ENCODE data around the gene BCL7A. TPM values are rescaled to one million over a fixed set of nuclear protein-coding genes. Genes with fewer than 3 reads are reported as not detected.

The BCL7A gene
- total RNA-seq, 1 experiment from 2014 or later, result 18.2 TPM

DNA sequence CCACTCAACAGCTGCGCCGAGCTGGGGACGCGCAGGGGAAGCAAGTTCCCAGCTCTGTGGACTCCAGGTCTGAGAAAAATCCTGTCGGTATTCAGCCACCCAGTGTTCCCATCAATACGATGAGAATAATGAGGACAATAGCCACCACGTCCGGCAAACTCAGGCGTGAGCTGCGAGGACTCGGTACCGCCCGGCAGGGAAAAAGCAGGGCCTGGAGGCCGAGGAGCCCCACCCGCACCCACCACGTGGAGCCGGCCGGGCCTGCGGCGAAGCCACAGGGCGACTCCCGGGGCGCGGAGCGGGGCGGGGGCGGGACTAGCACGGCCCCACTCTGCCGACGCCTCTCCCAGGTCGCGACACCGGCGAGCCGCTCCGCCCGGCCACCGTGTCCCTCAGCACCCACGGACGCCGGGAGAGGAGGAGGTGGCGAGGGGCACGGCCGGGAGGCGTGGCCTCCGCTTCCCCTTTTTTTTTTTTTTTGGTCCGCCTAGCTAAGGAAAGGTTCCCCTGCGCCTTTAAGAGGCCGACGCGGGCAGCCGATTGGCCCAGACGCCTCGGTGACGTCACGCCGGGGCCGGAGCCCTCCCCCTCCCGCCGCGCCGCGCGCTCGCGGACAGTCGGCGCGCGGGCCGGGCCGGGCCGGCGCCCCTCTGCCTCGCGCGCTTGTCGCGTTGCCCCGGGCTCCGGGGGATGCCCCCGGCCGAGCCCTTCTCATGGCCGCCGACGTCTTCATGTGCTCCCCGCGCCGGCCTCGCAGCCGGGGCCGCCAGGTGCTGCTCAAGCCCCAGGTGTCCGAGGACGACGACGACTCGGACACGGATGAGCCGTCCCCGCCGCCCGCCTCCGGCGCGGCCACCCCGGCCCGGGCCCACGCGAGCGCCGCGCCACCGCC is 56.7 kb downstream of the BCL7A start, which contains the start of gene MLXIP:
Gene MLXIP, plus strand, starts transcription at position 616 of the 892 bp plus-strand sequence. Its CDS starts 98 bp downstream, at position 714.
- Histone ChIP-seq H2AFZ (ENCODE audit: low read length) (no peak within 1 kb of the TSS), H2BK120ac (ENCODE audit: low read depth, low read length, poor library complexity, severe bottlenecking) (no peak within 1 kb of the TSS), H3K18ac (ENCODE audit: insufficient read length, low read depth, low read length) (no peak within 1 kb of the TSS), H4K20me1 (ENCODE audit: control insufficient read depth, insufficient read depth, insufficient read length) (no peaks in the 10 kb centered on the region), H3K23me2 (ENCODE audit: insufficient read length, low read depth, low read length, poor library complexity, severe bottlenecking) (peaks cover 17% of the 10 kb centered on the region), H2AK5ac (ENCODE audit: insufficient read length, low read length) (no peak within 1 kb of the TSS), H3K23ac (ENCODE audit: insufficient read length, low read depth, low read length) (no peak within 1 kb of the TSS), H2BK12ac (ENCODE audit: insufficient read length, low read depth, low read length) (no peak within 1 kb of the TSS), H3K9me3 (ENCODE audit: control insufficient read depth, low read depth, low read length) (no peaks in the 10 kb centered on the region), H3K27ac (ENCODE audit: insufficient read length, low read depth, low read length) (no peak within 1 kb of the TSS), H3K14ac (ENCODE audit: insufficient read depth, low read length) (peak within 1 kb of the TSS; percentile 54), H3K27me3 (ENCODE audit: insufficient read depth, low read length) (no peaks in the 10 kb centered on the region; the same call in 1 of the 2 replicates), H3K9ac (ENCODE audit: extremely low read depth, insufficient read length, low read length) (peak within 1 kb of the TSS; percentile 68), H3K4ac (ENCODE audit: low read depth, low read length) (no peak within 1 kb of the TSS), H4K5ac (ENCODE audit: insufficient read length, low read depth, low read length) (no peak within 1 kb of the TSS), H4K91ac (ENCODE audit: insufficient read length, low read depth, low read length) (no peak within 1 kb of the TSS), H2BK5ac (ENCODE audit: insufficient read length, low read length) (no peak within 1 kb of the TSS), H3T11ph (ENCODE audit: low read length) (no peak within 1 kb of the TSS), H3K79me1 (ENCODE audit: insufficient read depth, low read depth, low read length, poor library complexity, severe bottlenecking) (no peaks in the 10 kb centered on the region), H3K4me1 (ENCODE audit: insufficient read depth, low read length) (no peaks in the 10 kb centered on the region), H2BK20ac (ENCODE audit: low read depth, low read length, poor library complexity, severe bottlenecking) (no peak within 1 kb of the TSS), H3K56ac (ENCODE audit: insufficient read length, low read depth, low read length) (no peak within 1 kb of the TSS), H2BK15ac (ENCODE audit: low read depth, low read length) (no peak within 1 kb of the TSS), H3K4me2 (ENCODE audit: insufficient read depth, insufficient read length, low read length) (peak within 1 kb of the TSS; percentile 73), H3K79me2 (ENCODE audit: insufficient read depth, low read length) (peaks cover 5% of the 10 kb centered on the region; the same call in 1 of the 2 replicates), H4K8ac (replicated peaks; ENCODE audit: insufficient read length, low read depth, low read length) (no peak within 1 kb of the TSS)
- H3K4me1 Mint-ChIP-seq, result peaks cover 27% of the 10 kb centered on the region in 2 experiments
- peaks cover 35% of the 10 kb centered on the region for H3K27me3 Mint-ChIP-seq (ENCODE audit: low read depth)
- peaks cover 0 to 8% (median 3%) of the 10 kb centered on the region in 3 experiments; a peak in 4 of 7 replicates for H3K36me3 Mint-ChIP-seq (ENCODE audit: insufficient read depth in 1 of 3, low read depth in 3 of 3)
- WGBS (ENCODE audit: extremely low coverage, insufficient read length, low lambda C conversion rate), result no CpG with 5 or more reads among the region's 113 CpGs
- DNase-seq, result peak; percentile 93
- H3K4me3 Mint-ChIP-seq, result peak within 1 kb of the TSS; percentile 81 to 92
- TF ChIP-seq, protein P1, sequence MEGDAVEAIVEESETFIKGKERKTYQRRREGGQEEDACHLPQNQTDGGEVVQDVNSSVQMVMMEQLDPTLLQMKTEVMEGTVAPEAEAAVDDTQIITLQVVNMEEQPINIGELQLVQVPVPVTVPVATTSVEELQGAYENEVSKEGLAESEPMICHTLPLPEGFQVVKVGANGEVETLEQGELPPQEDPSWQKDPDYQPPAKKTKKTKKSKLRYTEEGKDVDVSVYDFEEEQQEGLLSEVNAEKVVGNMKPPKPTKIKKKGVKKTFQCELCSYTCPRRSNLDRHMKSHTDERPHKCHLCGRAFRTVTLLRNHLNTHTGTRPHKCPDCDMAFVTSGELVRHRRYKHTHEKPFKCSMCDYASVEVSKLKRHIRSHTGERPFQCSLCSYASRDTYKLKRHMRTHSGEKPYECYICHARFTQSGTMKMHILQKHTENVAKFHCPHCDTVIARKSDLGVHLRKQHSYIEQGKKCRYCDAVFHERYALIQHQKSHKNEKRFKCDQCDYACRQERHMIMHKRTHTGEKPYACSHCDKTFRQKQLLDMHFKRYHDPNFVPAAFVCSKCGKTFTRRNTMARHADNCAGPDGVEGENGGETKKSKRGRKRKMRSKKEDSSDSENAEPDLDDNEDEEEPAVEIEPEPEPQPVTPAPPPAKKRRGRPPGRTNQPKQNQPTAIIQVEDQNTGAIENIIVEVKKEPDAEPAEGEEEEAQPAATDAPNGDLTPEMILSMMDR (conservative IDR thresholded peaks at IDR 0.05), result no peak
- no peaks in the 10 kb centered on the region for H3K9me3 Mint-ChIP-seq
- H3K27ac Mint-ChIP-seq, result no peak within 1 kb of the TSS

Measured in H9 (cell line).